ENCODE data around the gene C11orf91. TPM values are rescaled to one million over a fixed set of nuclear protein-coding genes. Genes with fewer than 3 reads are reported as not detected.

Gene C11orf91
- total RNA-seq, 2 donors from 2014 or later = 1.0 TPM; not detected in 1

DNA sequence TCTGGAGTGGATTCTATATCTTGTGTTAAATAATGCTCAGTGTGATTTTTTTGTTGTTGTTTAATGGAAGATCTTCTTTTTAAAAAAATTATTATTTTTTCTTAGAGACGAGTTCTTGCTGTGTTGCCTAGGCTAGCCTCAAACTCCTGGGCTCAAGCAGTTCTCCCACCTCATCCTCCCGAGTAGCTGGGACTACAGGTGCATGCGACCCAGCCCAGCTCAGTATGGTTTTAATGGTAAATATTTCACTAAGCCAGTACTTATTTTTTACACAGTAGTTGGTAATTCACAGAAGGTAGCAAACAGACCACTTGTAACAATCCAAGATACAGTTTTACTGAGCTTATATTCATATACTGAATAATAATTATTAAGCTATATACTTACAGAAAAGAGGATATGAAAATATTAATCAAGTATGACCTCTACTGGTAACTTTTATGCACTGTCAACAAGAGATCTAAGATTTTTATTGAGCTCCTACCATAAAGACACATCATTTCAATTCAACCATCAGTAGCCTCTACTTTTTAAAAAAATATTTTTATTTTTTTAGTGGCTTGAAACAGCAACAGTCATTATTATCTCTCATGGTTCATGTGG, 41.7 kb upstream of the C11orf91 start:
- WGBS, 2 experiments (ENCODE audit: insufficient coverage in 1 of 2, insufficient read length in 1 of 2) = 96% methylated on average over 2 of the region's 3 CpGs; no CpG with 5 or more reads in 1 of the 2 experiments

GRCh38 chr11:33741806-33742205, 41.2 kb upstream of the C11orf91 start:
- WGBS, 2 experiments (ENCODE audit: insufficient coverage in 1 of 2, insufficient read length in 1 of 2) = 94 to 95% methylated on average over 6 to 7 of the region's 7 CpGs
- peaks cover 5% of the 10 kb centered on the region for H3K27me3 Mint-ChIP-seq (ENCODE audit: insufficient read depth)
- no peak overlapping the region for H3K4me3 Mint-ChIP-seq
- H3K27me3 ChIP-seq (ENCODE audit: control insufficient read depth, insufficient read depth, low read length, poor library complexity, severe bottlenecking) = no peaks in the 10 kb centered on the region
- peaks cover 14% of the 10 kb centered on the region for H3K4me1 Mint-ChIP-seq
- TF ChIP-seq, protein P1, sequence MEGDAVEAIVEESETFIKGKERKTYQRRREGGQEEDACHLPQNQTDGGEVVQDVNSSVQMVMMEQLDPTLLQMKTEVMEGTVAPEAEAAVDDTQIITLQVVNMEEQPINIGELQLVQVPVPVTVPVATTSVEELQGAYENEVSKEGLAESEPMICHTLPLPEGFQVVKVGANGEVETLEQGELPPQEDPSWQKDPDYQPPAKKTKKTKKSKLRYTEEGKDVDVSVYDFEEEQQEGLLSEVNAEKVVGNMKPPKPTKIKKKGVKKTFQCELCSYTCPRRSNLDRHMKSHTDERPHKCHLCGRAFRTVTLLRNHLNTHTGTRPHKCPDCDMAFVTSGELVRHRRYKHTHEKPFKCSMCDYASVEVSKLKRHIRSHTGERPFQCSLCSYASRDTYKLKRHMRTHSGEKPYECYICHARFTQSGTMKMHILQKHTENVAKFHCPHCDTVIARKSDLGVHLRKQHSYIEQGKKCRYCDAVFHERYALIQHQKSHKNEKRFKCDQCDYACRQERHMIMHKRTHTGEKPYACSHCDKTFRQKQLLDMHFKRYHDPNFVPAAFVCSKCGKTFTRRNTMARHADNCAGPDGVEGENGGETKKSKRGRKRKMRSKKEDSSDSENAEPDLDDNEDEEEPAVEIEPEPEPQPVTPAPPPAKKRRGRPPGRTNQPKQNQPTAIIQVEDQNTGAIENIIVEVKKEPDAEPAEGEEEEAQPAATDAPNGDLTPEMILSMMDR (conservative IDR thresholded peaks at IDR 0.05) = no peak
- no peak overlapping the region for H3K9ac ChIP-seq (ENCODE audit: extremely low read depth, low read length, poor library complexity, severe bottlenecking)
- H3K9me3 ChIP-seq (ENCODE audit: control insufficient read depth, low read length) = no peaks in the 10 kb centered on the region
- H3K36me3 Mint-ChIP-seq (ENCODE audit: low read depth) = no peaks in the 10 kb centered on the region
- H3K27ac ChIP-seq (ENCODE audit: low read depth, low read length) = no peak overlapping the region
- no peak for DNase-seq
- H3K27ac Mint-ChIP-seq = no peak overlapping the region
- H3K9me3 Mint-ChIP-seq = peaks cover 3% of the 10 kb centered on the region
- H3K4me3 ChIP-seq (ENCODE audit: low read length) = no peak overlapping the region
- H3K36me3 ChIP-seq (ENCODE audit: control insufficient read depth, insufficient read depth, low read length) = peaks cover 3% of the 10 kb centered on the region
- peaks cover 2% of the 10 kb centered on the region for H3K4me1 ChIP-seq (ENCODE audit: control insufficient read depth, insufficient read depth, low read length)

More for the DNA sequence above, 41.7 kb upstream of the C11orf91 start:
- H3K9me3 ChIP-seq (ENCODE audit: control insufficient read depth, low read length) = no peaks in the 10 kb centered on the region
- Mint-ChIP-seq H3K4me1 (peaks cover 9% of the 10 kb centered on the region), H3K4me3 (no peak overlapping the region), H3K27ac (no peak overlapping the region), H3K27me3 (ENCODE audit: insufficient read depth) (peaks cover 5% of the 10 kb centered on the region), H3K36me3 (ENCODE audit: low read depth) (no peaks in the 10 kb centered on the region), H3K9me3 (peaks cover 3% of the 10 kb centered on the region)
- peaks cover 8% of the 10 kb centered on the region for H3K36me3 ChIP-seq (ENCODE audit: control insufficient read depth, insufficient read depth, low read length)
- TF ChIP-seq, protein P1 (conservative IDR thresholded peaks at IDR 0.05) = peak; percentile 25
- H3K4me3 ChIP-seq (ENCODE audit: low read length) = no peak overlapping the region
- H3K27ac ChIP-seq (ENCODE audit: low read depth, low read length) = no peak overlapping the region
- H3K9ac ChIP-seq (ENCODE audit: extremely low read depth, low read length, poor library complexity, severe bottlenecking) = no peak overlapping the region
- DNase-seq = no peak
- H3K27me3 ChIP-seq (ENCODE audit: control insufficient read depth, insufficient read depth, low read length, poor library complexity, severe bottlenecking) = no peaks in the 10 kb centered on the region
- H3K4me1 ChIP-seq (ENCODE audit: control insufficient read depth, insufficient read depth, low read length) = no peaks in the 10 kb centered on the region

- Mint-ChIP-seq H3K27me3 (ENCODE audit: insufficient read depth) (peaks cover 5% of the 10 kb centered on the region), H3K4me1 (peaks cover 20% of the 10 kb centered on the region), H3K4me3 (no peak overlapping the region), H3K9me3 (peaks cover 3% of the 10 kb centered on the region), H3K36me3 (ENCODE audit: low read depth) (peaks cover 6% of the 10 kb centered on the region), H3K27ac (no peak overlapping the region)
- 86 to 100% methylated on average over 1 to 3 of the region's 3 CpGs for WGBS, 2 experiments (ENCODE audit: insufficient coverage in 1 of 2, insufficient read length in 1 of 2)
- Histone ChIP-seq H3K4me3 (ENCODE audit: low read length) (no peak overlapping the region), H3K9ac (ENCODE audit: extremely low read depth, low read length, poor library complexity, severe bottlenecking) (no peak overlapping the region), H3K9me3 (ENCODE audit: control insufficient read depth, low read length) (no peaks in the 10 kb centered on the region), H3K4me1 (ENCODE audit: control insufficient read depth, insufficient read depth, low read length) (peaks cover 9% of the 10 kb centered on the region), H3K27ac (ENCODE audit: low read depth, low read length) (no peak overlapping the region), H3K27me3 (ENCODE audit: control insufficient read depth, insufficient read depth, low read length, poor library complexity, severe bottlenecking) (no peaks in the 10 kb centered on the region), H3K36me3 (ENCODE audit: control insufficient read depth, insufficient read depth, low read length) (peaks cover 6% of the 10 kb centered on the region)
- TF ChIP-seq, protein P1 (conservative IDR thresholded peaks at IDR 0.05) = no peak
- no peak for DNase-seq
Observed at GRCh38 chr11:33737362-33737821, 36.8 kb upstream of the C11orf91 start.
